ENCODE results near the gene SLC29A2. TPM values are rescaled to one million over a fixed set of nuclear protein-coding genes. Genes with fewer than 3 reads are reported as not detected.

Gene SLC29A2
- 1 to 10 TPM; 6.6 to 7.4 TPM for total RNA-seq

GRCh38 chr11:66371627-66372415 is at the start of gene SLC29A2:
Gene SLC29A2, minus strand, starts transcription at chr11:66371760. Its CDS starts 169 bp downstream, at chr11:66371591.
- CTCF ChIA-PET = interaction anchor here (0.7 to 3.5 kb wide), 7 partner anchors 10 to 61 kb away, joined by 3 to 20 read pairs (median 3); partner anchors contain the start of gene B4GAT1
- H3K27me3 Mint-ChIP-seq (ENCODE audit: low read depth) = no peaks in the 10 kb centered on the region
- H3K4me1 Mint-ChIP-seq (ENCODE audit: low read depth) = peaks cover 15% of the 10 kb centered on the region
- DNase-seq = peak; percentile 80
- peak within 1 kb of the TSS; percentile 90 for H3K27ac Mint-ChIP-seq
- peaks cover 8% of the 10 kb centered on the region for H3K36me3 Mint-ChIP-seq (ENCODE audit: low read depth)
- H3K4me3 Mint-ChIP-seq = peak within 1 kb of the TSS; percentile 83
- no peaks in the 10 kb centered on the region for H3K9me3 Mint-ChIP-seq
- intact Hi-C loops (cut with micrococcal nuclease) = loop anchor here (1.0 to 2.0 kb wide), 4 partner anchors 15 to 60 kb away; partner anchors contain the start of gene BRMS1

DNA sequence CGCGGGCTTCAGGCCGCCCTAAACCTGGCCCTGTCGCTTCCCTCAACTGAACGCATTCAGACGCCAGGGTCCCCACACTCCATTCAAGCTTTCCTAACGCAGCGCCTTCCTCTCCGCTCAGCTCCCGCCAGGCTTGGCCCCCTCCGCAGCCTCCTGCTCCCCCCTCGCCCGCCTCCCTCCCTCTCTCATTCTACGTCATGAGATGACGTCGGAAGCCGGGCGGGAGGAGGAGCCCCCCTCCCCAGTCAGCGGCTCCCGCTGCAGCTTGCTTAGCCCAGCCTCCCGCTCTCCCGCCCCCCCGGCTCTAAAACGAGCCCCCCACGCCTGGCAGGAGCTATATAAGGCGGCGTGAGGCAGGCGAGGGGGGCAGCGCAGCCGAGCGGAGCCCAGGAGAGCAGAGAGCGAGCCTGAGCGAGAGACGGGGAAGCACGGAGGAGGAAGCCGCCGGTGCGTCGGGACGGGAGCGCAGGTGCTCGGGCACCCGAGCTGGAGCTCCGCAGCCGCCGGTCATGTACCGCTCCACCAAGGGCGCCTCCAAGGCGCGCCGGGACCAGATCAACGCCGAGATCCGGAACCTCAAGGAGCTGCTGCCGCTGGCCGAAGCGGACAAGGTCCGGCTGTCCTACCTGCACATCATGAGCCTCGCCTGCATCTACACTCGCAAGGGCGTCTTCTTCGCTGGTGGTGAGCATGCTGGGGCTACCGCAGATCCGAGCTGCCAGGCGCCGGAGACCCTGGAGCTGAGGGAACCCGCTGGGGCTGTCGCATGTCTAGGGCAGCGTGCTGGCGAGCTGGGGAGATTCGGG is 49.3 kb upstream of the SLC29A2 start, which contains the start of gene NPAS4:
TSS of gene NPAS4 (plus strand) at position 365 of the 806 bp plus-strand sequence. CDS start at position 510, 145 bp downstream.
- intact Hi-C loops (cut with micrococcal nuclease) = loop anchor here (1.0 kb wide), 2 partner anchors 13 to 132 kb away; partner anchors contain the start of gene YIF1A
- H3K27me3 Mint-ChIP-seq (ENCODE audit: low read depth) = peaks cover 37% of the 10 kb centered on the region
- CTCF ChIA-PET = interaction anchor here (0.6 to 2.5 kb wide), 9 partner anchors 10 to 257 kb away, joined by 3 to 11 read pairs (median 5); partner anchors contain the start of genes DPP3, MRPL11, RBM4B and YIF1A
- H3K9me3 Mint-ChIP-seq = no peaks in the 10 kb centered on the region
- DNase-seq = no peak
- no peak within 1 kb of the TSS for H3K27ac Mint-ChIP-seq
- H3K4me3 Mint-ChIP-seq = no peak within 1 kb of the TSS
- H3K36me3 Mint-ChIP-seq (ENCODE audit: low read depth) = no peaks in the 10 kb centered on the region
- H3K4me1 Mint-ChIP-seq (ENCODE audit: low read depth) = peaks cover 32% of the 10 kb centered on the region

- Mint-ChIP-seq H3K27ac (no peak overlapping the region), H3K27me3 (ENCODE audit: low read depth) (peaks cover 43% of the 10 kb centered on the region), H3K9me3 (no peaks in the 10 kb centered on the region), H3K36me3 (ENCODE audit: low read depth) (no peaks in the 10 kb centered on the region), H3K4me1 (ENCODE audit: low read depth) (peaks cover 32% of the 10 kb centered on the region), H3K4me3 (no peak overlapping the region)
- DNase-seq = no peak
- CTCF ChIA-PET = interaction anchor here (0.8 to 2.5 kb wide), 2 partner anchors 12 to 33 kb away, joined by 3 to 11 read pairs; no protein-coding TSS in a partner anchor
- intact Hi-C loops (cut with micrococcal nuclease) = no loop called here
Measured at GRCh38 chr11:66419825-66420224, 48.3 kb upstream of the SLC29A2 start.

DNA sequence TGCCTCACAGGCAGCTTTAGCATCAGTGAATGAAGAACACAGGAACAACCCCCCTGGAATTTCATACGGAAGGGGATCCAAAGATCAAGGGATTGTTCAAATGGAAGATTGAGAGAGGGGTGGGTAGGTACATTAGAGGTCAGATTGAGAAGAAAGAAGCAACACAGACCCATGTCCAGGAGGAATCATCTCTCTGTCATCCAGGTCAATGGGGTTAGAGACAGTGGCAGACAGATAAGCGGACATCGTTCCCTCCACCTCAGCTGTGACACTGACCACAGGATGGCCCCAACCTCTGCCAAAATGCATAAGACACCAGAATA is 47.4 kb upstream of the SLC29A2 start:
- H3K27me3 Mint-ChIP-seq (ENCODE audit: low read depth) = peaks cover 48% of the 10 kb centered on the region
- H3K4me1 Mint-ChIP-seq (ENCODE audit: low read depth) = peaks cover 32% of the 10 kb centered on the region
- CTCF ChIA-PET = interaction anchor here (0.6 to 1.1 kb wide), 2 partner anchors 12 to 47 kb away, joined by 3 read pairs; no protein-coding TSS in a partner anchor
- no peak for DNase-seq
- intact Hi-C loops (cut with micrococcal nuclease) = loop anchor here (1.0 kb wide), 3 partner anchors 11 to 47 kb away; partner anchors contain the start of gene PELI3
- H3K27ac Mint-ChIP-seq = no peak overlapping the region
- no peak overlapping the region for H3K4me3 Mint-ChIP-seq
- H3K36me3 Mint-ChIP-seq (ENCODE audit: low read depth) = no peaks in the 10 kb centered on the region
- no peaks in the 10 kb centered on the region for H3K9me3 Mint-ChIP-seq

DNA sequence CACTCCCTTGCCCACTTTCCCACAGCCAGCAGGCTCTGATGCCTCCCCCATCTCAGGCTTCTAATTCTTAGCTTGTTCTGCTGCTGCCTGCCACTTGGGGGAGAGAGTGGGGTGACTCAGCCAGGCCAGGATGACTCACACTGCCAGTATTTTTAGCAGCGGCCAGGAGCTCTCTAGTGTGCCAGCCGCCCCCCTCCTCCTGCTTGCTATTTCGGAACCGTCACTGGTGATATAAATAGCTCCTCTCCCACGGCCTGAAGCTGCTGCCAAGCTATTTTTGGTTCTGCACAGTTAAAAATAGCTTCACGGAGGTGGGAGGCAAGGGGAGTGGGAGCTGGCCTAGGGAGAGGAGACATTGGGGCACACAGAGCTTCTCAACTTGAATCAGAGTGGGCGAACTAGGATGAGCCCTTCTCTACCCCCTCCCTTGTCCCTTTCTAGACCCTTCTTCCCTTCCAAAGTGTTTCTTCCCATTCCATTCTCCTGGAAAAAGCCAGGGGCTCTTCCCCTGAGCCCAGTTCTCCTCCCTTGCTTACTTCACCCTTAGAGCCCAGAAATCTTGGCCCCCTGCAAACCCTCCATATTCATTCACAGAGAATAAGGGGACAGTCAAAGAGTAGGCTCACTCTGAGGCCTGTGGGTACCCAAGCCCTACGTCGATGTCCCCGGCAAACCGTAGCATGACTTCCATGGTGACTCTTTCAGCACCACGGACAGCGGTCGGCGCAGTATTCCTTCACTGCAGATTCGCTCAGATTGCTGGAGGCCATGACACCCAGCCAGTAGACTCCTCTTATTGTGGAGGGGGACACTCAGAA is 46.8 kb upstream of the SLC29A2 start:
- Mint-ChIP-seq H3K36me3 (ENCODE audit: low read depth) (no peaks in the 10 kb centered on the region), H3K4me3 (peak overlapping the region; percentile 23), H3K27ac (no peak overlapping the region), H3K4me1 (ENCODE audit: low read depth) (peaks cover 32% of the 10 kb centered on the region), H3K9me3 (no peaks in the 10 kb centered on the region), H3K27me3 (ENCODE audit: low read depth) (peaks cover 52% of the 10 kb centered on the region)
- DNase-seq = peak; percentile 83
- intact Hi-C loops (cut with micrococcal nuclease) = loop anchor here (1.0 kb wide), 3 partner anchors 12 to 48 kb away; partner anchors contain the start of gene PELI3
- CTCF ChIA-PET = interaction anchor here (0.7 to 2.7 kb wide), 11 partner anchors 11 to 260 kb away, joined by 3 to 20 read pairs (median 3); partner anchors contain the start of genes BBS1 and MRPL11

- H3K4me1 Mint-ChIP-seq (ENCODE audit: low read depth) = peaks cover 32% of the 10 kb centered on the region
- CTCF ChIA-PET = interaction anchor here (1.1 to 2.7 kb wide), 5 partner anchors 10 to 28 kb away, joined by 4 to 20 read pairs (median 12); partner anchors contain the start of gene MRPL11
- H3K4me3 Mint-ChIP-seq = no peak overlapping the region
- H3K36me3 Mint-ChIP-seq (ENCODE audit: low read depth) = no peaks in the 10 kb centered on the region
- H3K27me3 Mint-ChIP-seq (ENCODE audit: low read depth) = peaks cover 55% of the 10 kb centered on the region
- peak; percentile 51 for DNase-seq
- H3K9me3 Mint-ChIP-seq = no peaks in the 10 kb centered on the region
- intact Hi-C loops (cut with micrococcal nuclease) = no loop called here
- H3K27ac Mint-ChIP-seq = no peak overlapping the region
Measured at GRCh38 chr11:66417000-66417399, 45.4 kb upstream of the SLC29A2 start.

GRCh38 chr11:66415423-66415822 is 43.9 kb upstream of the SLC29A2 start:
- Mint-ChIP-seq H3K36me3 (ENCODE audit: low read depth) (no peaks in the 10 kb centered on the region), H3K4me1 (ENCODE audit: low read depth) (peaks cover 32% of the 10 kb centered on the region), H3K27me3 (ENCODE audit: low read depth) (peaks cover 52% of the 10 kb centered on the region), H3K27ac (no peak overlapping the region), H3K4me3 (no peak overlapping the region), H3K9me3 (no peaks in the 10 kb centered on the region)
- DNase-seq = no peak
- intact Hi-C loops (cut with micrococcal nuclease) = no loop called here
- CTCF ChIA-PET = interaction anchor here (2.0 kb wide), 1 partner anchor 23 kb away, joined by 12 read pairs; the partner anchor contains the start of gene MRPL11

GRCh38 chr11:66414120-66414934 is 42.8 kb upstream of the SLC29A2 start:
- CTCF ChIA-PET = interaction anchor here (0.6 to 1.7 kb wide), 2 partner anchors 15 to 51 kb away, joined by 4 to 5 read pairs; no protein-coding TSS in a partner anchor
- H3K4me3 Mint-ChIP-seq = no peak overlapping the region
- intact Hi-C loops (cut with micrococcal nuclease) = no loop called here
- H3K4me1 Mint-ChIP-seq (ENCODE audit: low read depth) = peaks cover 31% of the 10 kb centered on the region
- no peaks in the 10 kb centered on the region for H3K9me3 Mint-ChIP-seq
- H3K27ac Mint-ChIP-seq = no peak overlapping the region
- H3K27me3 Mint-ChIP-seq (ENCODE audit: low read depth) = peaks cover 45% of the 10 kb centered on the region
- H3K36me3 Mint-ChIP-seq (ENCODE audit: low read depth) = no peaks in the 10 kb centered on the region
- DNase-seq = no peak

GRCh38 chr11:66413167-66413566 is 41.6 kb upstream of the SLC29A2 start:
- peaks cover 22% of the 10 kb centered on the region for H3K4me1 Mint-ChIP-seq (ENCODE audit: low read depth)
- H3K27me3 Mint-ChIP-seq (ENCODE audit: low read depth) = peaks cover 34% of the 10 kb centered on the region
- H3K4me3 Mint-ChIP-seq = no peak overlapping the region
- CTCF ChIA-PET = interaction anchor here (1.7 kb wide), 1 partner anchor 16 kb away, joined by 5 read pairs; no protein-coding TSS in a partner anchor
- H3K9me3 Mint-ChIP-seq = no peaks in the 10 kb centered on the region
- no peak for DNase-seq
- intact Hi-C loops (cut with micrococcal nuclease) = no loop called here
- H3K27ac Mint-ChIP-seq = no peak overlapping the region
- no peaks in the 10 kb centered on the region for H3K36me3 Mint-ChIP-seq (ENCODE audit: low read depth)

DNA sequence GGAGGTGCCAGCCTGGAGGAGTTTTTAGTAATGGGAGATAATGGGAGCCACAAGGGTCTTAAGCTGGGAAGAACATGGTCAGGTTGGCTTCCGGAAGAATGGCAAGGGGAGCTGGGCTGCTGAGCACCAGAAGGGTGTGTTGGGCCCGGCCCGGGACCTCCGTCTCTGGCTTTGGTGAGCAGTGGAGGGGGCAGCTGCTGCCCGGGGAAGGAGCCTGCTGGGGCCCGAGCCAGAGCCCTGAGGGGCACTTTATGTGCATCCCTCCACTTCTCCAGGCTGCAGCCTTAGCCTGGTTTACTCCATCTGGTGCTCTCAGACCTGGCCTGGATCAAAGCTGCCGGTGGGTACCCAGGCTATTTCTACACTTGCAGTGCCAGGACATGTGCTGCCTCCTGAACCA is 40.5 kb upstream of the SLC29A2 start:
- H3K36me3 Mint-ChIP-seq (ENCODE audit: low read depth) = no peaks in the 10 kb centered on the region
- H3K27ac Mint-ChIP-seq = no peak overlapping the region
- H3K9me3 Mint-ChIP-seq = no peaks in the 10 kb centered on the region
- peaks cover 12% of the 10 kb centered on the region for H3K4me1 Mint-ChIP-seq (ENCODE audit: low read depth)
- intact Hi-C loops (cut with micrococcal nuclease) = no loop called here
- no peak for DNase-seq
- H3K4me3 Mint-ChIP-seq = no peak overlapping the region
- CTCF ChIA-PET = interaction anchor here (0.8 to 6.3 kb wide), 2 partner anchors 12 to 17 kb away, joined by 3 to 28 read pairs; no protein-coding TSS in a partner anchor
- peaks cover 26% of the 10 kb centered on the region for H3K27me3 Mint-ChIP-seq (ENCODE audit: low read depth)
